KMS-11 (cell line): ENCODE data around the gene HINFP.

ENCODE experiments used
- H2AFZ ChIP-seq: fragments of 200-600 bp; sonication (generic); 2 replicates; pipeline ENCODE4 v1.6.1; 2016; ENCODE audit warnings: antibody characterized with exemption, mixed run types, low read depth
- H3K27ac ChIP-seq: fragments of 200-600 bp; sonication (generic); 2 replicates; pipeline ENCODE4 v1.6.1; 2016; ENCODE audit warnings: mild to moderate bottlenecking, mixed run types
- H3K27me3 ChIP-seq: fragments of 200-600 bp; sonication (generic); 2 replicates; pipeline ENCODE4 v1.6.1; 2017; ENCODE audit warnings: mild to moderate bottlenecking, low read depth, mixed run types, moderate library complexity; ENCODE audit not compliant: insufficient read depth
- H3K36me3 ChIP-seq: fragments of 200-600 bp; sonication (generic); 2 replicates; pipeline ENCODE4 v1.6.1; 2017; ENCODE audit warnings: mild to moderate bottlenecking, mixed run types; ENCODE audit not compliant: insufficient read depth
- H3K4me1 ChIP-seq: fragments of 200-600 bp; sonication (generic); 2 replicates; pipeline ENCODE4 v1.6.1; 2016; ENCODE audit warnings: mild to moderate bottlenecking, low read depth, mixed run types; ENCODE audit not compliant: poor library complexity, severe bottlenecking
- H3K4me2 ChIP-seq: fragments of 200-600 bp; sonication (generic); 2 replicates; pipeline ENCODE4 v1.7.0; 2016; ENCODE audit warnings: mild to moderate bottlenecking, mixed run types
- H3K4me3 ChIP-seq: fragments of 200-600 bp; sonication (generic); IDR thresholded peaks from 2 replicates; pipeline ENCODE4 v1.6.1; 2017; ENCODE audit warnings: low read depth, low read length, mixed read lengths; ENCODE audit not compliant: insufficient read depth
- H3K79me2 ChIP-seq: fragments of 200-600 bp; sonication (generic); 2 replicates; pipeline ENCODE4 v1.6.1; 2016; ENCODE audit warnings: low read depth, mixed run types; ENCODE audit not compliant: insufficient read depth
- H3K9ac ChIP-seq: fragments of 200-600 bp; sonication (generic); 2 replicates; pipeline ENCODE4 v1.6.1; 2016; ENCODE audit warnings: mild to moderate bottlenecking, mixed run types
- H4K20me1 ChIP-seq: fragments of 200-600 bp; sonication (generic); 2 replicates; pipeline ENCODE4 v1.6.1; 2016; ENCODE audit warnings: mild to moderate bottlenecking, mixed run types; ENCODE audit not compliant: insufficient read depth
- TF ChIP-seq, protein P1 (sequence below): fragments of 200-600 bp; sonication (generic); conservative IDR thresholded peaks from 2 replicates; pipeline ENCODE4 v1.6.1; 2017; ENCODE audit warnings: low read depth, mild to moderate bottlenecking, antibody characterized with exemption, low read length, moderate library complexity, mixed read lengths

The HINFP gene

DNA sequence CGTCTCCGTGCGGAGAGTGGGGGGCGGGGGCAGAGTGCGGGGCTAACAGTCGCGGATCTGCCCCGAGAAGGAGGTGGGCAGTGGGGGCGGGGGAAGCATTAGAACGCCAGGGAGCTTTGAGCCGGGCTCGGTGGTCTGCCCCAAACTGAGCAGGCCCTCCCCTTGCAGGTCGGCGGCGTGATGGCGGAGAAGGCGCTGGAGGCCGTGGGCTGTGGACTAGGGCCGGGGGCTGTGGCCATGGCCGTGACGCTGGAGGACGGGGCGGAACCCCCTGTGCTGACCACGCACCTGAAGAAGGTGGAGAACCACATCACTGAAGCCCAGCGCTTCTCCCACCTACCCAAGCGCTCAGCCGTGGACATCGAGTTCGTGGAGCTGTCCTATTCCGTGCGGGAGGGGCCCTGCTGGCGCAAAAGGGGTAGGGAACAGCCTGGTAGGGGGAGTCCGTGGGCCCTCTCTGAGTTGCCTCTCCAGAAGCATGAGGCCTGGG, 28.5 kb downstream of the HINFP start:
- Histone ChIP-seq H3K4me2 (no peak overlapping the region), H3K36me3 (no peaks in the 10 kb centered on the region), H3K9ac (no peak overlapping the region), H3K79me2 (no peaks in the 10 kb centered on the region), H3K27me3 (peaks cover 16% of the 10 kb centered on the region), H3K4me1 (no peaks in the 10 kb centered on the region), H2AFZ (no peak overlapping the region), H3K27ac (no peak overlapping the region), H4K20me1 (no peaks in the 10 kb centered on the region), H3K4me3 (no peak overlapping the region)
- TF ChIP-seq, protein P1, sequence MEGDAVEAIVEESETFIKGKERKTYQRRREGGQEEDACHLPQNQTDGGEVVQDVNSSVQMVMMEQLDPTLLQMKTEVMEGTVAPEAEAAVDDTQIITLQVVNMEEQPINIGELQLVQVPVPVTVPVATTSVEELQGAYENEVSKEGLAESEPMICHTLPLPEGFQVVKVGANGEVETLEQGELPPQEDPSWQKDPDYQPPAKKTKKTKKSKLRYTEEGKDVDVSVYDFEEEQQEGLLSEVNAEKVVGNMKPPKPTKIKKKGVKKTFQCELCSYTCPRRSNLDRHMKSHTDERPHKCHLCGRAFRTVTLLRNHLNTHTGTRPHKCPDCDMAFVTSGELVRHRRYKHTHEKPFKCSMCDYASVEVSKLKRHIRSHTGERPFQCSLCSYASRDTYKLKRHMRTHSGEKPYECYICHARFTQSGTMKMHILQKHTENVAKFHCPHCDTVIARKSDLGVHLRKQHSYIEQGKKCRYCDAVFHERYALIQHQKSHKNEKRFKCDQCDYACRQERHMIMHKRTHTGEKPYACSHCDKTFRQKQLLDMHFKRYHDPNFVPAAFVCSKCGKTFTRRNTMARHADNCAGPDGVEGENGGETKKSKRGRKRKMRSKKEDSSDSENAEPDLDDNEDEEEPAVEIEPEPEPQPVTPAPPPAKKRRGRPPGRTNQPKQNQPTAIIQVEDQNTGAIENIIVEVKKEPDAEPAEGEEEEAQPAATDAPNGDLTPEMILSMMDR, result no peak

GRCh38 chr11:119152043-119152442, 30.7 kb downstream of the HINFP start:
- H3K4me2 ChIP-seq, result no peak overlapping the region
- H3K27me3 ChIP-seq, result peaks cover 22% of the 10 kb centered on the region
- TF ChIP-seq, protein P1, result no peak
- no peaks in the 10 kb centered on the region for H3K79me2 ChIP-seq
- no peak overlapping the region for H2AFZ ChIP-seq
- no peak overlapping the region for H3K4me3 ChIP-seq
- H4K20me1 ChIP-seq, result no peaks in the 10 kb centered on the region
- no peaks in the 10 kb centered on the region for H3K36me3 ChIP-seq
- no peaks in the 10 kb centered on the region for H3K4me1 ChIP-seq
- no peak overlapping the region for H3K9ac ChIP-seq
- no peak overlapping the region for H3K27ac ChIP-seq

DNA sequence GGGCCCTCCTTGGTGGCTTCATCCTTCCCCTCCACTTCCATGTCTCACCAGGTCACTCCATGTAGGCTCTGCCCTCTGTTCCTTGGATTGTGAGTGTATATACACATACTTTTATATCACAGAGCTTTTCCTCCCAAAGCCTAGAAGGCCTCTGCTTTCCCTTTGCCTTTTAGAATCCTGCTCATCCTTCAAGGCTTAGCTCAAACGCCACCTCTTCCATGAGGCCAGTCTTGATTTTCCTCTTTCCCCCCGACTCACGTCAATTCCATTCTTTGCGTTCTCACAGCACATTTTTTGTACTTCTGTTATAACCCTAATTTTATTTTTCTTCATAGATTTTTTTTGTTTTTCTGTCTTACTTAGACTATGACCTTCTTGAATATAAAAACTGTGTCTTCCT, 31.2 kb downstream of the HINFP start:
- TF ChIP-seq, protein P1, result no peak
- Histone ChIP-seq H3K4me1 (no peaks in the 10 kb centered on the region), H3K4me3 (no peak overlapping the region), H3K27me3 (peaks cover 19% of the 10 kb centered on the region), H4K20me1 (no peaks in the 10 kb centered on the region), H3K79me2 (no peaks in the 10 kb centered on the region), H3K4me2 (no peak overlapping the region), H3K9ac (no peak overlapping the region), H2AFZ (no peak overlapping the region), H3K36me3 (no peaks in the 10 kb centered on the region), H3K27ac (no peak overlapping the region)

- Histone ChIP-seq H3K79me2 (no peaks in the 10 kb centered on the region), H3K4me1 (no peaks in the 10 kb centered on the region), H3K36me3 (no peaks in the 10 kb centered on the region), H3K4me2 (no peak overlapping the region), H3K9ac (no peak overlapping the region), H3K4me3 (no peak overlapping the region), H2AFZ (no peak overlapping the region), H4K20me1 (no peaks in the 10 kb centered on the region), H3K27me3 (peaks cover 19% of the 10 kb centered on the region), H3K27ac (no peak overlapping the region)
- TF ChIP-seq, protein P1, result no peak
Measured at GRCh38 chr11:119153049-119153818, 31.9 kb downstream of the HINFP start.
